HG03097 (cell line): ENCODE results near the gene HOXA6.

Experiments used
- ATAC-seq: cut with Tn5 transposase; IDR thresholded peaks from one replicate; pipeline ENCODE4 v1.9.1; 2021; ENCODE audit not compliant: unreplicated experiment, low FRiP score

Gene HOXA6

GRCh38 chr7:27152816-27153442 is 5.4 kb upstream of the HOXA6 start:
- no peak for ATAC-seq

GRCh38 chr7:27151931-27152815 is 4.6 kb upstream of the HOXA6 start, which contains the start of gene HOXA3:
Gene HOXA3 (minus strand): TSS chr7:27152583. CDS start chr7:27110640, 41,943 bp downstream.
- no peak for ATAC-seq

DNA sequence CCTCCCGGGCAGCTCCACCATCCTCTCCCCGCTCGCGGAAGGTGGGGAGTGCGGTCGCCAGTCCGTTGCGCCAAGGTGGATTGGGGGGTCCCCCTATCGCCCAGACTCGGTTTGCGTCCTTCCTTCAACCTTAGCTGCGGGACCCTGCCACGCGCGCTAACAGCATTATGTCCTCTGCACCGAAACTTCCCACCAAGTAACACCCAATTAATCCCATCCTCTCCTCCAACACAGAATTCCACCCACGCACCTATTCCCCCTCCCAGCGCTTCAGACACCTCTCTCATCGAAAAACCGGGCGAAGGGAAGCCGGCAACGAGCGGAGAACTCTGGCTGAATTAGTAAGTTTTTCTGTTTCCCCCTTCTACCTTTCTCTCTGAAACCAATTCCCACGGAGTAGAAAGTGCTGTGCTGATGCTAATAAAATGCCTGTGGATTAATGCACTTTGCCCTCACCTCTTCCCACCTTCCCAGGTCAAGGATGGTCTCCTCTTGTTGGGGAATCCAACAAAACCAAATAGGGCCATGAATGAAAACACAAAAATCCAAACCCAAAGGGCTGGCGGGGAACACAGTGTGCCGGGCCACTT is 3.9 kb upstream of the HOXA6 start:
- ATAC-seq: no peak

GRCh38 chr7:27150568-27151340 is 3.2 kb upstream of the HOXA6 start:
- ATAC-seq: no peak

- no peak for ATAC-seq
These were observed 2.4 kb upstream of the HOXA6 start for GRCh38 chr7:27149842-27150567.

GRCh38 chr7:27148756-27149641 is 1.4 kb upstream of the HOXA6 start:
- no peak for ATAC-seq

DNA sequence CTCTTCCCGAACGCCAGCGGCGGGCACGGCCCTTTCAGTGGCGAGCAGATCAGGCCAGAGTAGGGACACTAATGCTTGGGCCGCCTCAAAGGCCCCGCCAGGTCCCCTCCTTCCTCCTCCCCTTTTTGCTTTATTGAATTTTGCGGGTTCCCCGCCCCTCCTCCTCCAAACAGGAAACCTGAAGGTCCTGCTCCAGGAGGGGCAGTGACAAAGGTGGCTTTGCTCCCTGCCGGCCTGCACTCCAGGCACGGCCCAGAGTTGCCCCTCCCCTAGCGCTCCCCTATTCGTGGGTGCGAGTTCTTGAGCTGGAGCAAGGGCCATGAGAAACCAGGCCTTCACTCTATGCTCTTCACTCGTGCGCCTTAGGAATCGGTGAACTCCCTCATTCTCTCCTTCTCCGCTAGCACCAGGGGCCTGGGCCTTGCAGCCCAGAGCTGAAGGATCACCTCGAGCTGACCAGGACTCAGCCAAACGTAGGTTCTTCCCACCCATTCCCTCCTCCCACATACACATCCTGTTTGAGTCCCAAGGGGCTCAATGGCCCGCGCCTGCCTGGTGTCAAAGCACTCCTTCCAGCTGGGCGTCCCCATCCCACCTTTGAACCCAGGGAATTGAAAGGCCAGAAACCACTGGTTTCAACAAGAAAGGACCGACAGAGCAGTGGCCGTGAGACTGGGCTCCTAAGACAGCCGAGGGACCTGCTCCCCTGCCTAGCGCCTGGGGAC is 619 bp upstream of the HOXA6 start:
- no peak for ATAC-seq

DNA sequence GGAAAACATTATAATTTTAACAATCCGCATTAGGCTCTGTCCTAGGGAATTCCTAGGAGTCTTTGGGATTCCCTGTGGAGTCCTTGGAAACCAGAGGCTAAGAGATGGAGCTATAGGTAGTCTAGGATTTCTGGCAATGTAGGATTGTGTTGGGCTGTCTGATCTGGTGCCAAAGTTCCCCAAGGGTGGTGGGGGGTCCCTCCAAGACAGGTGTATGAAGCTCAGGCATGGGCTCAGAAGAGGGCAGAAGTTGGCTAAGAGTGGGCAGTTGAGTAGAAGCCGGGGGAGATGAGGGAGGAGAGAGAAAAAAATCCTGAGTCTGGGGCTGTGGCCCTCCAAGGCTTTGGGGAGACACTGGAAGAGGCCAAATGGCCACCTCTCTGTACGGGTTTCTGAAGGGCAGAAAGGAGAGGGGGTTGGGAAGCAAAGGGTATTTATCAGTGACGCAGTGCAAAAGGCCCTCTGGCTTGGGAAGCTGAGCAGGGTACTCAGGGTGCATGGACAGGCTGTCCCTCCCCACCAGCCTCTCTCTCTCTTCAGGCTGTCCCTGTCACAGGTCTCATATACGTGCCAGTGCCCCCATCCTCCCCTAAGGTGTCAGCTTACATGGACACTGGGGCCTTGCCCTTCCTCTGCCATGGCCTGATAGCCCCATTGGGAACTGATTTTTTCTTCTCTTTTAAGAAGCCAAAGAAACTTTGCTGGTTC is 929 bp downstream of the HOXA6 start:
- ATAC-seq: no peak

DNA sequence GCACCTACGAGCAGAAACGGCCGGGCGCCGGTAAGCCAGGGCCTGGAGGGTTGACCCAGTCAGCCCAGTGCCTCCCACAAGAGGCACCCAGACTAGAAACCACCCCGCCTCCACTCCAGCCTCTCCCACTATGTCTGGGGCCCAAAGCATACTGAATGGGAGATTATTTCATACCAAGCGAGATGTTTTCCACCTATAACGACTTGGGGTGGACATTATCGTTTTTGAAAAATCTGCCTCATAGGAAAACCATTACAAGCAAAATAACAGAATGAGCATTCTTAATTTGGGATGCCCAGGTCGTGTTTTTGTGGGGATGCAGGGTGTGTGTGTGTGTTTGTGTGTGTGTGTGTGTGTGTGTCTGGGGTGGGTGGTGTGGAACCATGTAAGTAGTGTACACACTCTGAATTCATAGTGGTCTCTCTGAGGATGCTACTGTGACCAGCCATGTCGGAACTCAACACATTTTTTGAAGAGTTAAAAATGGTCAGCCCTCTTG is 1.6 kb downstream of the HOXA6 start:
- no peak for ATAC-seq

- ATAC-seq: no peak
These were observed 2.2 kb downstream of the HOXA6 start for GRCh38 chr7:27145165-27145913.

GRCh38 chr7:27144781-27145164 is 2.8 kb downstream of the HOXA6 start:
- no peak for ATAC-seq

DNA sequence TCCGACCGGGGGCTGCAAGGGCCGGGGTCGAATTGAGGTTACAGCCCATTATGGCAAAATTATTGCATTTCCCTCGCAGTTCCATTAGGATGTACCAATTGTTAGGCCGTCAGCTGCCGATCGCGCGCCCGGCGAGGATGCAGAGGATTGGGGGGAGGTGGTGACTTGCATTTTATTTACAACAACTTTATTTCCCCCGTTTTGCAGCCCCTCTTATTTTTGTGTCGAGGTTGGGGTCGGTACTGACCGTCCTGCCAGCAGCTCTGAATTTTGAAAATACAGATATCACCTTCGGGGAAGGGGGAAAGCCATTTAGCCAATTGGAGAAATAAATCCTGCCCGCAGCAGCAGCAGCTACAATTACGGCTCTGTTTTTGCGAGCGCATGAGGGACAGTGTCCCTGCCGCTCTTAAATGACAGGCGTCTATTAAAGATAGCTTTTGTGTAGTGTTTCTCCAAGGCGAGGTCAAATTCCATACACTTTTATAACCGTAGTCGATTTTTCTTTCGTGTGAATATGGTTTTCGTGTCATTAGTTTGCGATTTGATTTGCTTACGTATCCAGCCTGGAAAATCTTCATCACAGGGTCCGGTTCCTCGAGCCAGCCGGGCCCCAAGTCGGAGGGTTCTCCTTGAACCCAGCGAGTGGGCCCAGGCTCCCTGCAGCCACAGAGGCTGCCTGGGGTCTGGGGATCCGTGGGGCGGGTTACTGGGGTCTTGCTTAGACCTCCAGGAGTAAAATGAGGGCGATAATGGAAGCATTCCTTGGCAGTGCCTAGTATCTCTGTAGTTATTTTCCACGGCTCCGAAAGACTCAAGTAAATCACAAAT is 3.4 kb downstream of the HOXA6 start:
- no peak for ATAC-seq

- ATAC-seq: no peak
These were observed 4.3 kb downstream of the HOXA6 start, which contains the start of gene HOXA5 for GRCh38 chr7:27143023-27143949. Gene HOXA5 (minus strand): TSS chr7:27143681. CDS start chr7:27143607, 74 bp downstream.

- no peak for ATAC-seq
These were observed 5.0 kb downstream of the HOXA6 start for GRCh38 chr7:27142580-27143022.
